ENCODE data around the gene FHOD3.

DNA sequence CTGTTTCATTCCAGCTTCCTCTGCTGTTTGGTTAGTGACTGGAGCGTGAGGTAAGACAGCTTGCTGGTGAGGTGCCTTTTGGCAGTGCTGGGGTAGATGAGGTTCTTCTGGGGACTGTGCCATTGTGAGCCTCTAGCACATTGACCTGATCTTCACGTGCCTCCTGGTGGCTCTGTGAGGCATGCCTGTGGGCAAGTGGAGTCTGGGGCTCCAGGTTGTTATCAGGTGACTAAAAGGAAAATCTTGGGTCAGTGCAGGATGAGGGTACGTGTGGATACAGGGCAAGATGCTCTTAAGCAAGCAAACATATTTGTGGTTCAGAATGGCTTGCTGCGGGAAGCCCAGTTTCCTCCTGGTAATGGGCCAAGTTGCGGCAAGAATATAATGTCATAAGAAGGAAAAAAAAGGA lies 75.4 kb downstream of the FHOD3 start:
- TF ChIP-seq EZH2phosphoT487 (IDR thresholded peaks at IDR 0.05; ENCODE audit: borderline replicate concordance): no peak
- TF ChIP-seq, protein P1, sequence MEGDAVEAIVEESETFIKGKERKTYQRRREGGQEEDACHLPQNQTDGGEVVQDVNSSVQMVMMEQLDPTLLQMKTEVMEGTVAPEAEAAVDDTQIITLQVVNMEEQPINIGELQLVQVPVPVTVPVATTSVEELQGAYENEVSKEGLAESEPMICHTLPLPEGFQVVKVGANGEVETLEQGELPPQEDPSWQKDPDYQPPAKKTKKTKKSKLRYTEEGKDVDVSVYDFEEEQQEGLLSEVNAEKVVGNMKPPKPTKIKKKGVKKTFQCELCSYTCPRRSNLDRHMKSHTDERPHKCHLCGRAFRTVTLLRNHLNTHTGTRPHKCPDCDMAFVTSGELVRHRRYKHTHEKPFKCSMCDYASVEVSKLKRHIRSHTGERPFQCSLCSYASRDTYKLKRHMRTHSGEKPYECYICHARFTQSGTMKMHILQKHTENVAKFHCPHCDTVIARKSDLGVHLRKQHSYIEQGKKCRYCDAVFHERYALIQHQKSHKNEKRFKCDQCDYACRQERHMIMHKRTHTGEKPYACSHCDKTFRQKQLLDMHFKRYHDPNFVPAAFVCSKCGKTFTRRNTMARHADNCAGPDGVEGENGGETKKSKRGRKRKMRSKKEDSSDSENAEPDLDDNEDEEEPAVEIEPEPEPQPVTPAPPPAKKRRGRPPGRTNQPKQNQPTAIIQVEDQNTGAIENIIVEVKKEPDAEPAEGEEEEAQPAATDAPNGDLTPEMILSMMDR (conservative IDR thresholded peaks at IDR 0.05; ENCODE audit: low read length): no peak
